Stimulated activated naive CD8-positive, alpha-beta T cell treated with anti-CD3 and anti-CD28 coated beads, Interleukin-15, amount 100 ng/mL, for 72 hours (primary cell): ENCODE data around the gene RUFY4.
A peak's percentile ranks its signal among the peaks of the same experiment; 100 is the strongest.
"Not testable (repeated sequence)": the region's sequence is repeated elsewhere in the genome, so short reads cannot be mapped to it uniquely, and the experiment has no call there.

Experiments
- ATAC-seq: fragments of 150-1000 bp; cut with Tn5 transposase; 2 replicates; pipeline ENCODE4 v1.10.0; 2021; ENCODE audit warnings: mild to moderate bottlenecking, moderate library complexity
- DNase-seq, 2 donors: peaks; one replicate each; pipeline ENCODE4 v3.0.0; 2021 to 2022
- H3K27ac Mint-ChIP-seq, 2 donors: one replicate each; pipeline ENCODE4 v1.8.0; 2022; ENCODE audit warnings: mild to moderate bottlenecking in 2 of 2, mixed read lengths in 2 of 2, moderate library complexity in 2 of 2
- H3K27me3 Mint-ChIP-seq: one replicate; pipeline ENCODE4 v1.8.0; 2022; ENCODE audit warnings: mixed read lengths
- H3K4me1 Mint-ChIP-seq: one replicate; pipeline ENCODE4 v1.8.0; 2022; ENCODE audit warnings: mild to moderate bottlenecking, mixed read lengths
- H3K4me3 Mint-ChIP-seq, 2 donors: one replicate each; pipeline ENCODE4 v1.8.0; 2022; ENCODE audit warnings: mild to moderate bottlenecking in 2 of 2, mixed read lengths in 2 of 2, moderate library complexity in 1 of 2
- H3K9me3 Mint-ChIP-seq, 2 donors: one replicate each; pipeline ENCODE4 v1.8.0; 2022; ENCODE audit warnings: mixed read lengths in 2 of 2

The RUFY4 gene

GRCh38 chr2:218068721-218069334 is at the start of gene RUFY4:
Gene RUFY4, plus strand, starts transcription at chr2:218069253. Its CDS starts 1,353 bp downstream, at chr2:218070606.
- Mint-ChIP-seq H3K4me3 (peak within 1 kb of the TSS; percentile 58 to 69), H3K4me1 (peaks cover 16% of the 10 kb centered on the region), H3K27me3 (peaks cover 29% of the 10 kb centered on the region), H3K27ac (peak within 1 kb of the TSS; percentile 85 to 87)
- DNase-seq (peak; percentile 73 to 76), ATAC-seq (peak; percentile 71)
- H3K9me3 Mint-ChIP-seq = not testable (repeated sequence)

GRCh38 chr2:218019411-218020060 is 49.5 kb upstream of the RUFY4 start:
- Mint-ChIP-seq H3K27ac (peak overlapping the region in 1 of 2 donors; percentile 27), H3K4me1 (no peaks in the 10 kb centered on the region), H3K4me3 (no peak overlapping the region), H3K27me3 (no peaks in the 10 kb centered on the region), H3K9me3 (no peaks in the 10 kb centered on the region)
- DNase-seq (no peak), ATAC-seq (no peak)

- no peak overlapping the region for H3K27ac Mint-ChIP-seq
- no peaks in the 10 kb centered on the region for H3K9me3 Mint-ChIP-seq
- H3K27me3 Mint-ChIP-seq = no peaks in the 10 kb centered on the region
- no peak overlapping the region for H3K4me3 Mint-ChIP-seq
- no peak for ATAC-seq
- no peak for DNase-seq
- H3K4me1 Mint-ChIP-seq = no peaks in the 10 kb centered on the region
These were observed 48.8 kb upstream of the RUFY4 start for GRCh38 chr2:218020281-218020680.

GRCh38 chr2:218020966-218021535 is 48.0 kb upstream of the RUFY4 start:
- Mint-ChIP-seq H3K4me3 (no peak overlapping the region), H3K27ac (peak overlapping the region in 1 of 2 donors; percentile 58), H3K4me1 (no peaks in the 10 kb centered on the region), H3K27me3 (no peaks in the 10 kb centered on the region), H3K9me3 (no peaks in the 10 kb centered on the region)
- DNase-seq (no peak), ATAC-seq (peak; percentile 4)

GRCh38 chr2:218021536-218022071 is 47.4 kb upstream of the RUFY4 start:
- peak overlapping the region in 1 of 2 donors; percentile 10 for H3K27ac Mint-ChIP-seq
- no peaks in the 10 kb centered on the region for H3K9me3 Mint-ChIP-seq
- no peak for ATAC-seq
- no peak overlapping the region for H3K4me3 Mint-ChIP-seq
- DNase-seq = no peak
- H3K27me3 Mint-ChIP-seq = no peaks in the 10 kb centered on the region
- H3K4me1 Mint-ChIP-seq = no peaks in the 10 kb centered on the region

- H3K4me3 Mint-ChIP-seq = no peak overlapping the region
- ATAC-seq (no peak), DNase-seq (no peak)
- no peaks in the 10 kb centered on the region for H3K4me1 Mint-ChIP-seq
- H3K27ac Mint-ChIP-seq = no peak overlapping the region
- H3K9me3 Mint-ChIP-seq = no peaks in the 10 kb centered on the region
- H3K27me3 Mint-ChIP-seq = no peaks in the 10 kb centered on the region
These were observed 46.8 kb upstream of the RUFY4 start for GRCh38 chr2:218022131-218022850.

GRCh38 chr2:218022851-218023530 is 46.1 kb upstream of the RUFY4 start:
- no peaks in the 10 kb centered on the region for H3K9me3 Mint-ChIP-seq
- DNase-seq (no peak), ATAC-seq (no peak)
- no peaks in the 10 kb centered on the region for H3K27me3 Mint-ChIP-seq
- no peak overlapping the region for H3K4me3 Mint-ChIP-seq
- no peak overlapping the region for H3K27ac Mint-ChIP-seq
- H3K4me1 Mint-ChIP-seq = no peaks in the 10 kb centered on the region

- no peaks in the 10 kb centered on the region for H3K9me3 Mint-ChIP-seq
- H3K4me1 Mint-ChIP-seq = no peaks in the 10 kb centered on the region
- no peak overlapping the region for H3K4me3 Mint-ChIP-seq
- H3K27ac Mint-ChIP-seq = no peak overlapping the region
- H3K27me3 Mint-ChIP-seq = no peaks in the 10 kb centered on the region
- ATAC-seq = no peak
- DNase-seq = no peak
These were observed 45.4 kb upstream of the RUFY4 start for GRCh38 chr2:218023636-218024035.

- Mint-ChIP-seq H3K4me1 (no peaks in the 10 kb centered on the region), H3K27ac (no peak overlapping the region), H3K4me3 (no peak overlapping the region), H3K9me3 (no peaks in the 10 kb centered on the region), H3K27me3 (no peaks in the 10 kb centered on the region)
- no peak for ATAC-seq
- no peak for DNase-seq
These were observed 44.7 kb upstream of the RUFY4 start for GRCh38 chr2:218024336-218024735.

GRCh38 chr2:218024871-218025270 is 44.2 kb upstream of the RUFY4 start:
- Mint-ChIP-seq H3K9me3 (no peaks in the 10 kb centered on the region), H3K27me3 (no peaks in the 10 kb centered on the region), H3K4me3 (no peak overlapping the region), H3K4me1 (no peaks in the 10 kb centered on the region), H3K27ac (no peak overlapping the region)
- ATAC-seq = no peak
- DNase-seq = no peak

GRCh38 chr2:218026244-218026643 is 42.8 kb upstream of the RUFY4 start:
- no peaks in the 10 kb centered on the region for H3K9me3 Mint-ChIP-seq
- no peaks in the 10 kb centered on the region for H3K27me3 Mint-ChIP-seq
- H3K4me3 Mint-ChIP-seq = no peak overlapping the region
- no peaks in the 10 kb centered on the region for H3K4me1 Mint-ChIP-seq
- ATAC-seq = no peak
- DNase-seq = no peak
- H3K27ac Mint-ChIP-seq = peak overlapping the region in 1 of 2 donors; percentile 1

- Mint-ChIP-seq H3K9me3 (no peaks in the 10 kb centered on the region), H3K4me3 (no peak overlapping the region), H3K27me3 (no peaks in the 10 kb centered on the region), H3K4me1 (no peaks in the 10 kb centered on the region), H3K27ac (no peak overlapping the region)
- ATAC-seq (no peak), DNase-seq (no peak)
These were observed 42.2 kb upstream of the RUFY4 start for GRCh38 chr2:218026676-218027425.

- H3K9me3 Mint-ChIP-seq = no peaks in the 10 kb centered on the region
- H3K27ac Mint-ChIP-seq = peak overlapping the region in 1 of 2 donors; percentile 35
- ATAC-seq (no peak), DNase-seq (peak in 1 of 2 donors; percentile 2)
- no peaks in the 10 kb centered on the region for H3K4me1 Mint-ChIP-seq
- H3K27me3 Mint-ChIP-seq = no peaks in the 10 kb centered on the region
- H3K4me3 Mint-ChIP-seq = no peak overlapping the region
These were observed 41.4 kb upstream of the RUFY4 start for GRCh38 chr2:218027426-218028188.

- Mint-ChIP-seq H3K9me3 (no peaks in the 10 kb centered on the region), H3K27me3 (no peaks in the 10 kb centered on the region), H3K27ac (no peak overlapping the region), H3K4me3 (no peak overlapping the region), H3K4me1 (no peaks in the 10 kb centered on the region)
- ATAC-seq (no peak), DNase-seq (peak in 1 of 2 donors; percentile 2)
These were observed 40.9 kb upstream of the RUFY4 start for GRCh38 chr2:218028189-218028495.
